Nephron progenitor cell (in vitro differentiated cells): ENCODE results near the gene KRT10.

ENCODE experiments used
- DNase-seq: peaks from one replicate; pipeline ENCODE4 v3.0.0; 2021
- H3K27ac Mint-ChIP-seq: 2 replicates; pipeline ENCODE4 v1.8.0; 2021; ENCODE audit warnings: mild to moderate bottlenecking, moderate library complexity, mixed read lengths
- H3K27me3 Mint-ChIP-seq: 2 replicates; pipeline ENCODE4 v1.8.0; 2021; ENCODE audit warnings: mild to moderate bottlenecking, low read depth, mixed read lengths; ENCODE audit not compliant: poor library complexity
- H3K36me3 Mint-ChIP-seq: 2 replicates; pipeline ENCODE4 v1.8.0; 2021; ENCODE audit warnings: low read depth, mixed read lengths
- H3K4me1 Mint-ChIP-seq: 2 replicates; pipeline ENCODE4 v1.8.0; 2021; ENCODE audit warnings: mixed read lengths
- H3K4me3 Mint-ChIP-seq: 2 replicates; pipeline ENCODE4 v1.8.0; 2021; ENCODE audit warnings: mild to moderate bottlenecking, moderate library complexity, mixed read lengths
- H3K9me3 Mint-ChIP-seq: 2 replicates; pipeline ENCODE4 v1.8.0; 2021; ENCODE audit warnings: mild to moderate bottlenecking, moderate library complexity, mixed read lengths
- CTCF ChIP-seq: fragments of 200-600 bp; sonication (generic); IDR thresholded peaks from 2 replicates; pipeline ENCODE4 v1.5.0; 2021; ENCODE audit warnings: antibody characterized with exemption

KRT10 gene

GRCh38 chr17:40822132-40822812 is at the start of gene KRT10:
KRT10 (minus strand) TSS chr17:40822614; CDS start chr17:40822585, 29 bp downstream.
- Mint-ChIP-seq H3K27ac (no peak within 1 kb of the TSS), H3K27me3 (peaks cover 33% of the 10 kb centered on the region), H3K9me3 (no peaks in the 10 kb centered on the region), H3K36me3 (peaks cover 26% of the 10 kb centered on the region), H3K4me3 (no peak within 1 kb of the TSS), H3K4me1 (peaks cover 27% of the 10 kb centered on the region)
- DNase-seq = no peak
- TF ChIP-seq CTCF = no peak

GRCh38 chr17:40871316-40871715 is 48.9 kb upstream of the KRT10 start:
- no peak overlapping the region for H3K27ac Mint-ChIP-seq
- H3K9me3 Mint-ChIP-seq = no peaks in the 10 kb centered on the region
- no peak for TF ChIP-seq CTCF

GRCh38 chr17:40870136-40870535 is 47.7 kb upstream of the KRT10 start:
- DNase-seq = no peak
- Mint-ChIP-seq H3K4me3 (no peak overlapping the region), H3K27me3 (peaks cover 22% of the 10 kb centered on the region)

More at GRCh38 chr17:40871316-40871715, 48.9 kb upstream of the KRT10 start:
- no peaks in the 10 kb centered on the region for H3K4me1 Mint-ChIP-seq
- H3K27me3 Mint-ChIP-seq = peaks cover 20% of the 10 kb centered on the region
- no peaks in the 10 kb centered on the region for H3K36me3 Mint-ChIP-seq
- no peak overlapping the region for H3K4me3 Mint-ChIP-seq
- DNase-seq = no peak

GRCh38 chr17:40866838-40867237 is 44.4 kb upstream of the KRT10 start, which contains the start of gene KRT12:
KRT12 (minus strand) TSS chr17:40867223; CDS start chr17:40867186, 37 bp downstream.
- Mint-ChIP-seq H3K27ac (no peak within 1 kb of the TSS), H3K9me3 (no peaks in the 10 kb centered on the region), H3K4me1 (no peaks in the 10 kb centered on the region), H3K36me3 (no peaks in the 10 kb centered on the region), H3K4me3 (no peak within 1 kb of the TSS), H3K27me3 (peaks cover 31% of the 10 kb centered on the region)
- DNase-seq = no peak
- no peak for TF ChIP-seq CTCF

More at GRCh38 chr17:40870136-40870535, 47.7 kb upstream of the KRT10 start:
- no peaks in the 10 kb centered on the region for H3K36me3 Mint-ChIP-seq
- no peaks in the 10 kb centered on the region for H3K4me1 Mint-ChIP-seq
- H3K27ac Mint-ChIP-seq = no peak overlapping the region
- no peak for TF ChIP-seq CTCF
- H3K9me3 Mint-ChIP-seq = no peaks in the 10 kb centered on the region

GRCh38 chr17:40864661-40865390 is 42.4 kb upstream of the KRT10 start:
- Mint-ChIP-seq H3K27me3 (peaks cover 31% of the 10 kb centered on the region), H3K4me3 (no peak overlapping the region), H3K36me3 (no peaks in the 10 kb centered on the region), H3K27ac (no peak overlapping the region), H3K4me1 (no peaks in the 10 kb centered on the region), H3K9me3 (no peaks in the 10 kb centered on the region)
- TF ChIP-seq CTCF = no peak
- DNase-seq = no peak
